Suprapubic skin (tissue), 4 donors: ENCODE results near the gene MAGEA12.
"Not testable (repeated sequence)": the region's sequence is repeated elsewhere in the genome, so short reads cannot be mapped to it uniquely, and the experiment has no call there.

Experiments used
- CTCF ChIP-seq, 2 donors: fragments of 200-600 bp in 1 of 2; fragments of 450-650 bp in 1 of 2; sonication (generic) in 1 of 2; IDR thresholded peaks; one replicate each; pipeline ENCODE4 v1.5.1; 2016 to 2019; ENCODE audit warnings: antibody characterized with exemption in 2 of 2, mild to moderate bottlenecking in 1 of 2, moderate library complexity in 1 of 2
- EP300 ChIP-seq: sonication (generic); formaldehyde crosslinking; IDR thresholded peaks from one replicate; pipeline ENCODE4 v1.6.1; 2017; ENCODE audit warnings: antibody characterized with exemption
- POLR2A ChIP-seq, 2 donors: fragments of 450-650 bp; IDR thresholded peaks; one replicate each; pipeline ENCODE4 v1.6.1; 2017; ENCODE audit warnings: antibody characterized with exemption in 2 of 2, mild to moderate bottlenecking in 2 of 2, moderate library complexity in 2 of 2
- POLR2AphosphoS5 ChIP-seq, 3 donors: sonication (generic); formaldehyde crosslinking; IDR thresholded peaks; one replicate each; pipeline ENCODE4 v1.6.1; 2017; ENCODE audit warnings: antibody characterized with exemption in 3 of 3

GRCh38 chrX:152736528-152736927 lies 3.0 kb downstream of the MAGEA12 start:
- not testable (repeated sequence) for TF ChIP-seq EP300; CTCF (IDR thresholded peaks at IDR 0.05); POLR2A (IDR thresholded peaks at IDR 0.05); POLR2AphosphoS5 (IDR thresholded peaks at IDR 0.05)
